ENCODE measurements around the gene PF4V1. TPM values are rescaled to one million over a fixed set of nuclear protein-coding genes. Genes with fewer than 3 reads are reported as not detected.

The PF4V1 gene
- total and polyA plus RNA-seq, 9 of the 15 experiments (the other 6 are each of a cell fraction or from before 2014, with no cell fraction given): not detected

DNA sequence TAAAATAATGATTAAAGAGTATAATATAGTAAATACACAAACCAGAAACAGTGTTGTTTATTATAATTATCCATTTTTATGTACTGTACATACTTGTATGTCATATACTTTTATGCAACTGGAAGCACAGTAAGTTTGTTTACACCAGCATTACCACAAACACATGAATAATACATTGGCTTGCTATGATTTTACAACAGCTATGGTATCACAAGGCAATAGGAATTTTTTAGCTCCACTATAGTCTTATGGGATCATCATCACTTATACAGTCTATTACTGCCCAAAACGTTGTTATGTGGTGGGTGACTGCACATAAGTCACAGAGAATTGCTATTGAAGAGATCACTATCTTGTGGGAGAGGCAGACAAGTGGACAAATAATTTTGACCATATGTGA, 1.8 kb upstream of the PF4V1 start (continued):
- TF ChIP-seq ZNF780A (CRISPR knock-in tag; IDR thresholded peaks at IDR 0.05) (no peak), IFI16 (CRISPR knock-in tag; IDR thresholded peaks at IDR 0.05) (no peak), HDAC8 (tag; IDR thresholded peaks at IDR 0.05) (no peak), ZNF232 (CRISPR knock-in tag; IDR thresholded peaks at IDR 0.05) (no peak), MAZ (CRISPR knock-in tag; conservative IDR thresholded peaks at IDR 0.05 in 1 of 2, IDR thresholded peaks at IDR 0.05 in 1 of 2) (no peak), MCM3 (IDR thresholded peaks at IDR 0.05) (no peak)

DNA sequence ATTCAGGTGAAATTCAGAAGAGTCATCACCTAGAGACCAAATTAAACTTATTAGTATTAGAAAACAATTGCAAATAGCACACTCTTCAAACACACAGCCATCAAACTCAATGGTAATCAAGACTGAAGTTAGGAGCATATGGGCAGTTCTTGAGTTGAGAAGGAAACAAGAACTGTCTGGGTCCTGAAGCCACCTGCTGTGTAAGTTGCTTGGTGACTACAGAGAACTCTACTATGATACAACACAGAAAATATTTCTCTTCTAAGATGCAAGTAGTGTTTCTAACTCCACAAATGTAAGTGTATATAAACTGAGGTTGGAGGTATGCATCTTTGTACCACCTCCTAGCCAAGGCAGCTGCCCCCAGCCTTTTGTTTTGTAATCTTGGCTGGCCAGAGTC, 325 bp upstream of the PF4V1 start:
- no TSS peak for BruUV-seq (replicated peaks)

More for the DNA sequence above, 325 bp upstream of the PF4V1 start:
- no peak overlapping the region for H3K4me3 ChIP-seq
- TF ChIP-seq SLC30A9 (CRISPR knock-in tag; IDR thresholded peaks at IDR 0.05): no peak
- no peak for TF ChIP-seq ZBTB17 (CRISPR knock-in tag; IDR thresholded peaks at IDR 0.05)
- TF ChIP-seq ZNF143 (CRISPR knock-in tag; IDR thresholded peaks at IDR 0.05): no peak
- no peak for TF ChIP-seq CEBPG (CRISPR knock-in tag; IDR thresholded peaks at IDR 0.05)
- no peak for TF ChIP-seq CEBPG (tag; conservative IDR thresholded peaks at IDR 0.05 in 1 of 2, IDR thresholded peaks at IDR 0.05 in 1 of 2)
- no peak for TF ChIP-seq RAD51 (IDR thresholded peaks at IDR 0.05; ENCODE audit: borderline replicate concordance, low read depth)
- TF ChIP-seq SREBF2 (CRISPR knock-in tag; IDR thresholded peaks at IDR 0.05): no peak
- no peak for TF ChIP-seq ZSCAN32 (CRISPR knock-in tag; IDR thresholded peaks at IDR 0.05)
- TF ChIP-seq ZBTB1 (CRISPR knock-in tag; IDR thresholded peaks at IDR 0.05; ENCODE audit: borderline replicate concordance, low read depth): no peak
- TF ChIP-seq DNMT1 (IDR thresholded peaks at IDR 0.05): no peak
- TF ChIP-seq TEAD2 (tag; IDR thresholded peaks at IDR 0.05): no peak
- TF ChIP-seq, protein P1, sequence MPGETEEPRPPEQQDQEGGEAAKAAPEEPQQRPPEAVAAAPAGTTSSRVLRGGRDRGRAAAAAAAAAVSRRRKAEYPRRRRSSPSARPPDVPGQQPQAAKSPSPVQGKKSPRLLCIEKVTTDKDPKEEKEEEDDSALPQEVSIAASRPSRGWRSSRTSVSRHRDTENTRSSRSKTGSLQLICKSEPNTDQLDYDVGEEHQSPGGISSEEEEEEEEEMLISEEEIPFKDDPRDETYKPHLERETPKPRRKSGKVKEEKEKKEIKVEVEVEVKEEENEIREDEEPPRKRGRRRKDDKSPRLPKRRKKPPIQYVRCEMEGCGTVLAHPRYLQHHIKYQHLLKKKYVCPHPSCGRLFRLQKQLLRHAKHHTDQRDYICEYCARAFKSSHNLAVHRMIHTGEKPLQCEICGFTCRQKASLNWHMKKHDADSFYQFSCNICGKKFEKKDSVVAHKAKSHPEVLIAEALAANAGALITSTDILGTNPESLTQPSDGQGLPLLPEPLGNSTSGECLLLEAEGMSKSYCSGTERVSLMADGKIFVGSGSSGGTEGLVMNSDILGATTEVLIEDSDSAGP (CRISPR knock-in tag; IDR thresholded peaks at IDR 0.05): no peak
- no peak for ATAC-seq
- DNase-seq (ENCODE audit: extremely low read depth in 1 of 4, low spot score in 3 of 4): no peak
- no peak overlapping the region for H3K9ac ChIP-seq (ENCODE audit: insufficient read depth in 1 of 2, low read depth in 2 of 2, low read length in 2 of 2)
- H3K4me2 ChIP-seq (ENCODE audit: insufficient read depth, low read length): no peak overlapping the region
- POLR2A ChIA-PET: no interaction called here
- intact Hi-C loops (cut with micrococcal nuclease) (no loop called here), in situ Hi-C loops (cut with MboI) (no loop called here)
- no peaks in the 10 kb centered on the region for H4K20me1 ChIP-seq (replicated peaks; ENCODE audit: control insufficient read depth, insufficient read depth, low read length)
- CTCF ChIA-PET (ENCODE audit: low intra/inter-chr PET ratio): no interaction called here
- H3K36me3 ChIP-seq (ENCODE audit: control insufficient read depth, insufficient read depth, low read length): no peaks in the 10 kb centered on the region
- H3K9me3 ChIP-seq (replicated peaks; ENCODE audit: control insufficient read depth, insufficient read depth, low read depth, low read length): no peaks in the 10 kb centered on the region
- no peaks in the 10 kb centered on the region for H3K27me3 ChIP-seq (ENCODE audit: control insufficient read depth in 2 of 2, insufficient read depth in 2 of 2, low read length in 2 of 2)
- no peaks in the 10 kb centered on the region for H3K9me1 ChIP-seq (ENCODE audit: control insufficient read depth, insufficient read depth, low read length)
- no peaks in the 10 kb centered on the region for H3K79me2 ChIP-seq (ENCODE audit: control insufficient read depth, insufficient read depth, low read length)
- no peak overlapping the region for H3K27ac ChIP-seq (ENCODE audit: extremely low read depth, low read depth, low read length)
- FAIRE-seq: no peak
- no peak overlapping the region for H2AFZ ChIP-seq (ENCODE audit: low read depth, low read length)
- H3K4me1 ChIP-seq (replicated peaks in 1 of 2; ENCODE audit: control insufficient read depth in 2 of 2, insufficient read depth in 2 of 2, low read length in 2 of 2): peaks cover 0 to 5% of the 10 kb centered on the region in 2 experiments; a peak in 1 of 5 replicates
